SK-N-MC (cell line): ENCODE measurements around the gene MPV17L2.

Experiments
- EZH2 ChIP-seq: fragments of 200-600 bp; sonication (generic); IDR thresholded peaks from one replicate; pipeline ENCODE4 v1.6.1; 2017; ENCODE audit warnings: antibody characterized with exemption
- POLR2AphosphoS5 ChIP-seq: IDR thresholded peaks from 2 replicates; pipeline ENCODE4 v1.6.1; 2012; ENCODE audit warnings: mild to moderate bottlenecking, low read depth, low read length, borderline replicate concordance

GRCh38 chr19:18168673-18169381, 24.2 kb upstream of the MPV17L2 start:
- TF ChIP-seq POLR2AphosphoS5 (no peak), EZH2 (no peak)
